ENCODE data around the gene RGS2. TPM values are rescaled to one million over a fixed set of nuclear protein-coding genes. Genes with fewer than 3 reads are reported as not detected.
A peak's percentile ranks its signal among the peaks of the same experiment; 100 is the strongest.

Gene RGS2
- total RNA-seq, 1 donor from 2014 or later: 55.2 TPM

- H3K27me3 Mint-ChIP-seq (ENCODE audit: low read depth): no peaks in the 10 kb centered on the region
- TF ChIP-seq, protein P1, sequence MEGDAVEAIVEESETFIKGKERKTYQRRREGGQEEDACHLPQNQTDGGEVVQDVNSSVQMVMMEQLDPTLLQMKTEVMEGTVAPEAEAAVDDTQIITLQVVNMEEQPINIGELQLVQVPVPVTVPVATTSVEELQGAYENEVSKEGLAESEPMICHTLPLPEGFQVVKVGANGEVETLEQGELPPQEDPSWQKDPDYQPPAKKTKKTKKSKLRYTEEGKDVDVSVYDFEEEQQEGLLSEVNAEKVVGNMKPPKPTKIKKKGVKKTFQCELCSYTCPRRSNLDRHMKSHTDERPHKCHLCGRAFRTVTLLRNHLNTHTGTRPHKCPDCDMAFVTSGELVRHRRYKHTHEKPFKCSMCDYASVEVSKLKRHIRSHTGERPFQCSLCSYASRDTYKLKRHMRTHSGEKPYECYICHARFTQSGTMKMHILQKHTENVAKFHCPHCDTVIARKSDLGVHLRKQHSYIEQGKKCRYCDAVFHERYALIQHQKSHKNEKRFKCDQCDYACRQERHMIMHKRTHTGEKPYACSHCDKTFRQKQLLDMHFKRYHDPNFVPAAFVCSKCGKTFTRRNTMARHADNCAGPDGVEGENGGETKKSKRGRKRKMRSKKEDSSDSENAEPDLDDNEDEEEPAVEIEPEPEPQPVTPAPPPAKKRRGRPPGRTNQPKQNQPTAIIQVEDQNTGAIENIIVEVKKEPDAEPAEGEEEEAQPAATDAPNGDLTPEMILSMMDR (IDR thresholded peaks at IDR 0.05; ENCODE audit: unreplicated experiment): no peak
- H3K27ac Mint-ChIP-seq: peak overlapping the region; percentile 97
- H3K4me1 Mint-ChIP-seq: peaks cover 45% of the 10 kb centered on the region
- H3K4me3 Mint-ChIP-seq: peak overlapping the region; percentile 95
- no peak for DNase-seq (ENCODE audit: low spot score in 2 of 2, unreplicated experiment in 2 of 2)
- H3K36me3 Mint-ChIP-seq: peaks cover 7% of the 10 kb centered on the region
- H3K9me3 Mint-ChIP-seq: no peaks in the 10 kb centered on the region
Observed at GRCh38 chr1:192809307-192810252, 741 bp downstream of the RGS2 start.

GRCh38 chr1:192810253-192810880, 1.5 kb downstream of the RGS2 start:
- TF ChIP-seq, protein P1 (IDR thresholded peaks at IDR 0.05; ENCODE audit: unreplicated experiment): no peak
- no peaks in the 10 kb centered on the region for H3K27me3 Mint-ChIP-seq (ENCODE audit: low read depth)
- no peak for DNase-seq (ENCODE audit: low spot score in 2 of 2, unreplicated experiment in 2 of 2)

DNA sequence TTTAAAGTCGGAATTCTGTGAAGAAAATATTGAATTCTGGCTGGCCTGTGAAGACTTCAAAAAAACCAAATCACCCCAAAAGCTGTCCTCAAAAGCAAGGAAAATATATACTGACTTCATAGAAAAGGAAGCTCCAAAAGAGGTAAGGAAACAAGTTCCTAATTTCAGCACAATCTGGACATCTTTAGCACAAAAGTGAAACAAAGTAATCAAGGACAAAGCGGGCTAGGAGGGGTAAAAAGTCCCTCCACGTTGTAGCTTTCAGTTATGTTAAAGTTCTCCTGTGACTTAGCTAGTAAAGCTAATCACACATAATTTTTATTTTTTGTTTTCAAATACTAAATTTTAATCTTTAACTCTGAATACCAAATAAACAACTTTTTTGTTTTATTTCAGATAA, 2.2 kb downstream of the RGS2 start:
- Mint-ChIP-seq H3K27ac (no peak overlapping the region), H3K36me3 (peaks cover 7% of the 10 kb centered on the region), H3K9me3 (no peaks in the 10 kb centered on the region), H3K4me3 (peak overlapping the region; percentile 95), H3K27me3 (ENCODE audit: low read depth) (no peaks in the 10 kb centered on the region), H3K4me1 (peaks cover 43% of the 10 kb centered on the region)
- DNase-seq (ENCODE audit: low spot score in 2 of 2, unreplicated experiment in 2 of 2): no peak
- TF ChIP-seq, protein P1 (IDR thresholded peaks at IDR 0.05; ENCODE audit: unreplicated experiment): no peak

More at GRCh38 chr1:192810253-192810880, 1.5 kb downstream of the RGS2 start:
- H3K4me3 Mint-ChIP-seq: peak overlapping the region; percentile 95
- peak overlapping the region; percentile 97 for H3K27ac Mint-ChIP-seq
- H3K9me3 Mint-ChIP-seq: no peaks in the 10 kb centered on the region
- peaks cover 43% of the 10 kb centered on the region for H3K4me1 Mint-ChIP-seq
- peaks cover 7% of the 10 kb centered on the region for H3K36me3 Mint-ChIP-seq

- H3K4me1 Mint-ChIP-seq: peaks cover 42% of the 10 kb centered on the region
- TF ChIP-seq, protein P1 (IDR thresholded peaks at IDR 0.05; ENCODE audit: unreplicated experiment): no peak
- no peaks in the 10 kb centered on the region for H3K9me3 Mint-ChIP-seq
- no peak overlapping the region for H3K27ac Mint-ChIP-seq
- peaks cover 7% of the 10 kb centered on the region for H3K36me3 Mint-ChIP-seq
- H3K27me3 Mint-ChIP-seq (ENCODE audit: low read depth): no peaks in the 10 kb centered on the region
- H3K4me3 Mint-ChIP-seq: peak overlapping the region; percentile 48
- no peak for DNase-seq (ENCODE audit: low spot score in 2 of 2, unreplicated experiment in 2 of 2)
Observed at GRCh38 chr1:192811594-192812239, 2.9 kb downstream of the RGS2 start.

GRCh38 chr1:192812420-192813209, 3.8 kb downstream of the RGS2 start:
- Mint-ChIP-seq H3K9me3 (no peaks in the 10 kb centered on the region), H3K4me3 (no peak overlapping the region), H3K27me3 (ENCODE audit: low read depth) (no peaks in the 10 kb centered on the region), H3K27ac (no peak overlapping the region), H3K4me1 (peaks cover 33% of the 10 kb centered on the region), H3K36me3 (peaks cover 7% of the 10 kb centered on the region)
- DNase-seq (ENCODE audit: low spot score in 2 of 2, unreplicated experiment in 2 of 2): no peak
- TF ChIP-seq, protein P1 (IDR thresholded peaks at IDR 0.05; ENCODE audit: unreplicated experiment): no peak
